HCT116 (cell line): ENCODE measurements around the gene RBM12. TPM values are rescaled to one million over a fixed set of nuclear protein-coding genes. Genes with fewer than 3 reads are reported as not detected.

Source experiments
- ATAC-seq: fragments of 200-7000 bp; cut with Tn5 transposase; 2 replicates; pipeline ENCODE4 v1.9.1; 2020; ENCODE audit warnings: mild to moderate bottlenecking, moderate library complexity
- BruUV-seq: library from RNA; stranded (reverse); fragments of 400-500 nt; replicated peaks from 2 replicates; lab custom pipeline; 2021; lab: Mats Ljungman, UMichigan
- CTCF ChIA-PET: fragments of 300-600 bp; sonication (Branson Sonifier 250); formaldehyde crosslinking; loops from one replicate; lab custom pipeline; 2021; ENCODE audit warnings: antibody characterized with exemption; lab: Charles Lee
- POLR2A ChIA-PET: fragments of 300-600, 350-600 bp; sonication (Branson Sonifier 250); formaldehyde crosslinking; loops from one replicate; lab custom pipeline; 2021; ENCODE audit warnings: antibody characterized with exemption; lab: Charles Lee
- RAD21 ChIA-PET, 2 experiments: fragments of 300-600 bp; sonication (Branson Sonifier 250); formaldehyde crosslinking; loops; one replicate each; lab custom pipeline; 2023; ENCODE audit warnings: low total read pairs in 2 of 2; ENCODE audit not compliant: uncharacterized antibody in 2 of 2, unreplicated experiment in 2 of 2, low non-redundant PET in 1 of 2; lab: Charles Lee
- DNase-seq: peaks from one replicate; pipeline ENCODE4 v3.0.0-alpha.2; 2010; ENCODE audit warnings: low read depth, low spot score
- H2AFZ ChIP-seq: fragments of 200-600 bp; shearing (Covaris generic), sonication (generic); 2 replicates; pipeline ENCODE4 v1.6.1; 2017; ENCODE audit warnings: low read depth, mixed run types, mixed read lengths, antibody characterized with exemption, low read length; ENCODE audit not compliant: poor library complexity, severe bottlenecking
- H3K27ac ChIP-seq: 2 replicates; pipeline ENCODE4 v1.5.1; 2012; ENCODE audit warnings: low read depth, low read length
- H3K27me3 ChIP-seq: fragments of 200-600 bp; sonication (generic); 2 replicates; pipeline ENCODE4 v1.6.1; 2016; ENCODE audit warnings: mixed run types, low read length, mixed read lengths; ENCODE audit not compliant: insufficient read depth
- H3K36me3 ChIP-seq, 2 experiments: fragments of 200-500 bp in 1 of 2; fragments of 200-600 bp in 1 of 2; sonication (Bioruptor generic) in 1 of 2; sonication (generic) in 1 of 2; 2 replicates each; pipeline versions ENCODE4 v1.5.1 to v1.6.1; 2014 to 2016; ENCODE audit warnings: low read length in 2 of 2, inconsistent platforms in 1 of 2, mixed read lengths in 1 of 2, mixed run types in 1 of 2; ENCODE audit not compliant: insufficient read depth in 2 of 2, control insufficient read depth in 1 of 2
- H3K4me1 ChIP-seq, 2 experiments: fragments of 200-600 bp in 1 of 2; sonication (generic) in 1 of 2; 2 replicates each; pipeline versions ENCODE4 v1.5.1 to v1.6.1; 2012 to 2017; ENCODE audit warnings: low read length in 2 of 2, inconsistent platforms in 1 of 2, mild to moderate bottlenecking in 1 of 2, mixed read lengths in 1 of 2, mixed run types in 1 of 2, moderate library complexity in 1 of 2; ENCODE audit not compliant: insufficient read depth in 2 of 2, control insufficient read depth in 1 of 2
- H3K4me2 ChIP-seq: fragments of 200-600 bp; sonication (generic); 2 replicates; pipeline ENCODE4 v1.6.1; 2017; ENCODE audit warnings: mixed run types, low read length, mixed read lengths
- H3K4me3 ChIP-seq, 2 experiments: fragments of 200-600 bp in 1 of 2; sonication (generic) in 1 of 2; replicated peaks in 1 of 2; 2 replicates each; pipeline ENCODE4 v1.5.1; 2011 to 2016; ENCODE audit warnings: low read length in 2 of 2, control low read depth in 1 of 2, low read depth in 1 of 2, mild to moderate bottlenecking in 1 of 2, mixed read lengths in 1 of 2, mixed run types in 1 of 2
- H3K79me2 ChIP-seq: fragments of 200-600 bp; sonication (generic); 2 replicates; pipeline ENCODE4 v1.6.1; 2017; ENCODE audit warnings: mild to moderate bottlenecking, mixed run types, low read length, moderate library complexity, mixed read lengths; ENCODE audit not compliant: insufficient read depth
- H3K9ac ChIP-seq: fragments of 200-600 bp; sonication (generic); 2 replicates; pipeline ENCODE4 v1.6.1; 2016; ENCODE audit warnings: low read length, mixed read lengths
- H3K9me2 ChIP-seq: fragments of 200-600 bp; sonication (generic), shearing (Covaris generic); 2 replicates; pipeline ENCODE4 v1.6.1; 2017; ENCODE audit warnings: mixed run types, mild to moderate bottlenecking, moderate library complexity; ENCODE audit not compliant: insufficient read depth
- H3K9me3 ChIP-seq, 2 experiments: fragments of 200-500 bp in 1 of 2; fragments of 200-600 bp in 1 of 2; sonication (Bioruptor generic) in 1 of 2; sonication (generic) in 1 of 2; 2 replicates each; pipeline ENCODE4 v1.6.1; 2014 to 2017; ENCODE audit warnings: low read length in 2 of 2, mixed read lengths in 2 of 2, inconsistent platforms in 1 of 2, low read depth in 1 of 2, mild to moderate bottlenecking in 1 of 2, mixed run types in 1 of 2, moderate library complexity in 1 of 2; ENCODE audit not compliant: control insufficient read depth in 1 of 2, insufficient read depth in 1 of 2
- H4K20me1 ChIP-seq: fragments of 200-600 bp; sonication (generic), shearing (Covaris generic); 2 replicates; pipeline ENCODE4 v1.6.1; 2017; ENCODE audit warnings: mixed run types, mild to moderate bottlenecking, moderate library complexity; ENCODE audit not compliant: insufficient read depth
- CBX3 ChIP-seq: IDR thresholded peaks from 2 replicates; pipeline ENCODE4 v1.6.1; 2012; ENCODE audit warnings: low read depth
- FOSL1 ChIP-seq: IDR thresholded peaks from 2 replicates; pipeline ENCODE4 v1.6.1; 2012; ENCODE audit warnings: low read depth
- POLR2A ChIP-seq: IDR thresholded peaks from 2 replicates; pipeline ENCODE4 v1.7.0; 2011; ENCODE audit warnings: borderline replicate concordance; ENCODE audit not compliant: insufficient read depth, insufficient read length; ENCODE audit errors: extremely low read depth
- RAD21 ChIP-seq: IDR thresholded peaks from 2 replicates; pipeline ENCODE4 v1.6.1; 2012; ENCODE audit warnings: low read depth, mild to moderate bottlenecking
- intact Hi-C: fragments of 100-400 bp; cut with micrococcal nuclease; formaldehyde crosslinking; loops from 2 replicates; pipeline ENCODE4 v1.10.0; 2022
- total RNA-seq: library from RNA; stranded (reverse); gene quantifications from one replicate; pipeline ENCODE4 v1.2.1, GENCODE V29; 2021; ENCODE audit not compliant: unreplicated experiment
- TF ChIP-seq, protein P1 (sequence below): IDR thresholded peaks from 2 replicates; pipeline ENCODE4 v1.6.1; 2012
- TF ChIP-seq, protein P2 (sequence below): IDR thresholded peaks from 2 replicates; pipeline ENCODE4 v1.6.1; 2012; ENCODE audit warnings: low read depth

RBM12 gene
- total RNA-seq, 1 experiment from 2014 or later, result 110 TPM

DNA sequence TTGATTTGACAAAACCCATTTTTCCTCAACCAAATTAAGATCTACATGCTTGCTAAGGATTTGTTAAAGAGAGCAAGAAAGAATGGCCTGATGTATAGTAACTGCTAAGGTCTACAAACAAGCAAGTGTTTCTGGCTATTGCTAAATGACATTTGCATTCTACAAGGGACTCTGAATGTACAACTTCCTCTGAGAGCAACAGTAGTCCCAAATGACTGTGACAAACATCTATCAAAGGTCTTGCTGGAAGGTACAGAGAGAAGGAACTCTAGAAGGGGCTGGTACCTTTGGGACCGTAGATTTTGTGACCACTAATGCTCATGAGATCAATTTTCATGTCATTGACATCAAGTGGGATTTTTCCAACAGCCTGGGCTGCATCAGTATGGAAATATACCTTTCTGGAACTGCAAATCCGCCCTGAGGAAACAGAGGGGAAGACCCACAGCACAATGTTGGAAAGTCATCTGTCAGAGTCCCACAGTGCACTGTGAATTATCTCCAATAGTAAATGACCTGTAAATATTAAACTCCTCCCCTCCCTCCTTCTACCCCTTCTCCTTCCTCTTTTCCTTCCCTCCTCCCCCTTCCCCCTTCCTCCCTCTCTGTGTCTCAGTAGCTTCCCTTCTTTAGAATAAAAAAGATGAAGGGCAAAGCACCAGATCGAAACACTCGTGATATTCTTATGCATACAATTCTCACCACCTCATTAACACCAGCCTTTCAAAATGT, 15.9 kb upstream of the RBM12 start:
- Histone ChIP-seq H3K4me2 (no peak overlapping the region), H3K36me3 (no peaks in the 10 kb centered on the region), H4K20me1 (no peaks in the 10 kb centered on the region), H3K9ac (no peak overlapping the region), H3K79me2 (no peaks in the 10 kb centered on the region), H2AFZ (no peak overlapping the region), H3K4me1 (no peaks in the 10 kb centered on the region), H3K27ac (no peak overlapping the region), H3K4me3 (no peak overlapping the region), H3K9me3 (no peaks in the 10 kb centered on the region), H3K27me3 (no peaks in the 10 kb centered on the region), H3K9me2 (no peaks in the 10 kb centered on the region)
- TSS peak; percentile 35 for BruUV-seq
- POLR2A ChIA-PET, result no interaction called here
- no peak for DNase-seq
- no peak for TF ChIP-seq POLR2A
- TF ChIP-seq, protein P1, sequence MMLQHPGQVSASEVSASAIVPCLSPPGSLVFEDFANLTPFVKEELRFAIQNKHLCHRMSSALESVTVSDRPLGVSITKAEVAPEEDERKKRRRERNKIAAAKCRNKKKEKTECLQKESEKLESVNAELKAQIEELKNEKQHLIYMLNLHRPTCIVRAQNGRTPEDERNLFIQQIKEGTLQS, result no peak
- TF ChIP-seq RAD21, result no peak
- TF ChIP-seq FOSL1, result no peak
- TF ChIP-seq, protein P2, sequence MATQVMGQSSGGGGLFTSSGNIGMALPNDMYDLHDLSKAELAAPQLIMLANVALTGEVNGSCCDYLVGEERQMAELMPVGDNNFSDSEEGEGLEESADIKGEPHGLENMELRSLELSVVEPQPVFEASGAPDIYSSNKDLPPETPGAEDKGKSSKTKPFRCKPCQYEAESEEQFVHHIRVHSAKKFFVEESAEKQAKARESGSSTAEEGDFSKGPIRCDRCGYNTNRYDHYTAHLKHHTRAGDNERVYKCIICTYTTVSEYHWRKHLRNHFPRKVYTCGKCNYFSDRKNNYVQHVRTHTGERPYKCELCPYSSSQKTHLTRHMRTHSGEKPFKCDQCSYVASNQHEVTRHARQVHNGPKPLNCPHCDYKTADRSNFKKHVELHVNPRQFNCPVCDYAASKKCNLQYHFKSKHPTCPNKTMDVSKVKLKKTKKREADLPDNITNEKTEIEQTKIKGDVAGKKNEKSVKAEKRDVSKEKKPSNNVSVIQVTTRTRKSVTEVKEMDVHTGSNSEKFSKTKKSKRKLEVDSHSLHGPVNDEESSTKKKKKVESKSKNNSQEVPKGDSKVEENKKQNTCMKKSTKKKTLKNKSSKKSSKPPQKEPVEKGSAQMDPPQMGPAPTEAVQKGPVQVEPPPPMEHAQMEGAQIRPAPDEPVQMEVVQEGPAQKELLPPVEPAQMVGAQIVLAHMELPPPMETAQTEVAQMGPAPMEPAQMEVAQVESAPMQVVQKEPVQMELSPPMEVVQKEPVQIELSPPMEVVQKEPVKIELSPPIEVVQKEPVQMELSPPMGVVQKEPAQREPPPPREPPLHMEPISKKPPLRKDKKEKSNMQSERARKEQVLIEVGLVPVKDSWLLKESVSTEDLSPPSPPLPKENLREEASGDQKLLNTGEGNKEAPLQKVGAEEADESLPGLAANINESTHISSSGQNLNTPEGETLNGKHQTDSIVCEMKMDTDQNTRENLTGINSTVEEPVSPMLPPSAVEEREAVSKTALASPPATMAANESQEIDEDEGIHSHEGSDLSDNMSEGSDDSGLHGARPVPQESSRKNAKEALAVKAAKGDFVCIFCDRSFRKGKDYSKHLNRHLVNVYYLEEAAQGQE, result no peak
- no peak for TF ChIP-seq CBX3
- ATAC-seq, result no peak
- intact Hi-C loops, result no loop called here
- RAD21 ChIA-PET, result no interaction called here
- CTCF ChIA-PET, result interaction anchor here (0.5 kb wide), 1 partner anchor 258 kb away, joined by 3 read pairs; no protein-coding TSS in a partner anchor
